Hepatocyte (in vitro differentiated cells): ENCODE results near the gene OPN1SW.

ENCODE experiments used
- CTCF ChIP-seq: fragments of 200-600 bp; sonication (generic); IDR thresholded peaks from 2 replicates; pipeline ENCODE4 v1.5.1; 2016; ENCODE audit warnings: antibody characterized with exemption, mild to moderate bottlenecking; ENCODE audit not compliant: poor library complexity
- EZH2 ChIP-seq: fragments of 200-600 bp; sonication (generic); IDR thresholded peaks from 2 replicates; pipeline ENCODE4 v1.6.1; 2016; ENCODE audit warnings: antibody characterized with exemption, mild to moderate bottlenecking, borderline replicate concordance
- EZH2phosphoT487 ChIP-seq: fragments of 200-600 bp; sonication (generic); IDR thresholded peaks from one replicate; pipeline ENCODE4 v1.6.1; 2018; ENCODE audit warnings: antibody characterized with exemption, mild to moderate bottlenecking, low read depth, moderate library complexity; ENCODE audit not compliant: unreplicated experiment, severe bottlenecking

GRCh38 chr7:128804484-128804883, 28.9 kb upstream of the OPN1SW start:
- TF ChIP-seq EZH2: no peak
- TF ChIP-seq CTCF: no peak
- no peak for TF ChIP-seq EZH2phosphoT487
